ENCODE data around the gene RFTN2.
"Not testable (repeated sequence)": the region's sequence is repeated elsewhere in the genome, so short reads cannot be mapped to it uniquely, and the experiment has no call there.

Gene RFTN2

DNA sequence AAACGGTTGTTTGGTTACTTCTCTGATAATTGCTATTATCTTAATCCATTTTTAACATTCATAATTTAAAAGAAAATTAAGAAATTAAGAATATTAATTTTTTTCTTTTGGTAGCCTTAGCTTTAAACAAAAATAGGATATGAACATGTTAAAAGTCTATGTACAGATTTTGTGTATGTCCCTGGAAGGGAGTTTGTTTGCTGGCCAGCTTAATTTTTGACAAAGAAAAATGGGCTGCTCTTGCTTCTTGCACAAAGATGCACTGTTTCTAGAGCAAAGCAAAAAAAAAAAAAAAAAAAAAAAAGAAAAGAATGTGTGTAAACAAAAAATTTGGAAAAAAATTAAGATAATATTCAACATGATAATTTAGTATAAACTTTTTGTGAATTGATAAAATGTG is 1.3 kb downstream of the RFTN2 start:
- no peak for DNase-seq

DNA sequence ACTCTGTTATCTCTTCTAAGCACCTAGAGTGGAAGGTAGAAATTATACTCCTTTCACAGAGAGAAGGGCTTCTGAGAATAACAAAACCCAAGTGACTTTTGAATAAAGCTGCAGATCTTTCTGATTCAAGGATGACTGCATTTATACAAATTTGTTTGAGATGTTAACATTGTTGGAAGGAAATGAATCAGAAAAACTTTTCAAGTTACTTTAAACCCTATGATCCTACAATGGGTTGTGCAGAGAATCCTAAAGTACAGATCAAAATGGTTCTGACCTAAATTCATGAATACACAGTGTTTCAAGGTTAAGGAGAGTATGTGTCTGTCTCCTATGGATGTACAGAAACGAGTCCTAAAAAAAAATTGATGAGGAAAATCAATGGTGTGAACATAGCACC is 1.8 kb downstream of the RFTN2 start:
- DNase-seq: no peak

DNA sequence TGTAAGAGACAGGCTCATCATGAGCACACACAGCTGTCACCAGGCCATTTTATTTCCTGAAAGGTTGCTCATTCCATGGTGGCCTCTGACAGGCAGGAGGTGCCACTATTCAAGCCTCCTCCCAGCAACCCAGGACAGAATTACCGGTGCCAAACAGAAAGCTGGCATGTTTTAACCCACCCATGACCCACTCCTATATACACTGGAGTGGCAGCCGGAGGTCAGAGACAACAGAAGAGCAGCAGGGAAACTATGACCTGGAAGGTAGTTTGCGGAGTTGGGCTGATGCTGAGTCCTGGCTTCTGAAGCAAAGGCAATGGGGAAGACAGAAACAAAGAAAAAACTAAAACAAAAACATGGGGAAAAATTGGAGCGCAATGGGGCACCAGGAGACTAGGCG is 2.3 kb downstream of the RFTN2 start:
- no peak for DNase-seq

DNA sequence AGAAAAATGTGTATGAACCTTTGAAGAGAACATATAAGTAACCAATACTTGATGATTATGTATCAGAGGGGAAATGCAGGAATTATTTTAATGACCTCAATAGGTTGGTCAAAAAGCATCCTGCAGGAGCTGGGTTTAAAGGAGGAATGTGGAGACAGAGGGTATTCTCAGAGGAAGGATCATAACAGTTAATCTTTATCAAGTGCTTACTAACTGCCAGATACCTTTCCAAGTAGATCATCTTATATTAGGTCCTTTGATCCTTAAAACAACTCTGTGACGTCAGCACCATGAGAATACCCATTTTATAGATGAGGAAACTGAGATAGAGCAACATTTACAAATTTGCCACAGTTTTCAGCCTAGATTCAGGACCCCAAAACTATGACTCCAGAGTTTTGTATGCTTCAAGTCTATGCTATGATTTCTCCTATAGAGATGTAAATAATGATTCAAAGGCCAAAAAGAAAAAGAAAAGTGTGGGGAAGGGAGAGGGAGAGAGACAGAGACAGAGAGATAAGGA is 3.0 kb downstream of the RFTN2 start:
- DNase-seq: no peak

DNA sequence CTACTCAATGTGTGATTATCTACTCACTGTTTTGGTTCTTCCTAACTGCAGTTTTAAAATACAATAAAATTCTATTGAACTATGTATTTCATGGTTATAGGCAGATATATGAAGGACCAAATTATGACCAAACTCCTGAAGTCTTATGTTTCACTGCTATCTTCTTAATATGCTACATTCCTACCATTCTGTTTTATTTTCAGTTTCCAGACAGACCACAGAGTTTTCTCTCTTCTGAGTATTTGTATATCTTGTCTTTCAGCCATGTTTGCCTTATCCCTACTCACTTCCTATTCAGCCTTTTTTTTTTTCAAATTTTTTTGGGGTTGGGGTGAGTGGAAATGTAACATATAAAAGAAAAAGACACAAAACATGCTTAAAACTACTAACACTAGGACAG is 6.3 kb downstream of the RFTN2 start:
- DNase-seq: no peak

DNA sequence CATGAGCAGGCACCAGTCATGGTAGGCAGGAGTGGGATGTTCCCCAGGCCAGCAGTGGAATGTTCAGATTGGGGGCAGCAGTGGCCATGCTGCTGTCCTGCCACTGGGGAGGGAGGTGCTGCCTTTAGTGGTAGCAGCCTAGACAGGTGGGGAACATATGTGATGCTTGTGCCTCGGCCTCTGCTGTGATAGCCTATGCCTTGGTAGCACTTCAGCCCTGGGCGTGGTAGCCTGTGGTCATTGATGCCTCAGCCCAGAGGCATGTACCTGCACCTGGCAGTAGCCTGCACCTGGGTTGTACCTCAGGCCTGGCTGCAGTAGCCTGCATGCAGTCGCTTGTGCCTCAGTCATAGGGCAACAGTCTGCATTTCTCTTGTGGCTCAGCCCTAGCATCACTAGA is 7.1 kb downstream of the RFTN2 start:
- no peak for DNase-seq

DNA sequence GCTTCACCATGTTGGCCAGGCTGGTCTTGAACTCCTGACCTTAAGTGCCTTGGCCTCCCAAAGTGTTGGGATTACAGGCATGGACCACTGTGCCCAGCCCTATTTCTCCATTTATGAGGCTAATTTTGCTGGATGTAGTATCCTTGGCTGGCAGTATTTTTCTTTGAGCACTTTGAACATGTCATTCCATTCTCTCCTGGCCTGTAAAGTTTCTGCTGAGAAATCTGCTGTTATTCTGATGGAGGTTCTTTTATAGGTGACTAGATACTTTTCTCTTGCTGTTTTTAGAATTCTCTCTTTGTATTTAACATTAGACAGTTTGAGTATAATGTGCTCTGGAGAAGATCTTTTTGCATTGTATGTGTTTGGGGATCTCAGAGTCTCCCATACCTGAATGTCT is 9.1 kb downstream of the RFTN2 start:
- DNase-seq: no peak

DNA sequence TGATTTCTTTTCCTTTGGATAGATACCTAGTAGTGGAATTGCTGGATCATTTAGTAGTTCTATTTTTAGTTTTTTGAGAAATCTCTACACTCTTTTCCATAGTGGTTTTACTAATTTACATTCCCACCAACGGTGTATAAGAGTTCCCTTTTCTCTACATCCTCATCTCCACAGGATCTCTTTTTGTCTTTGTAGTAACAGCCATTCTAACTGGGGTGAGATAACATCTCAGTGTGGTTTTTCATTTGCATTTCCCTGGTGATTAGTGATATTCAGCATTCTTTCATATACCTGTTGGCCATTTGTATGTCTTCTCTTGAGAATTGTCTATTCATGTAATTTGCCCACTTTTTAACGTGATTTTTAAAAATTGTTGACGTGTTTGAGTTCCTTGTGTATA is 13.8 kb downstream of the RFTN2 start:
- DNase-seq: no peak

DNA sequence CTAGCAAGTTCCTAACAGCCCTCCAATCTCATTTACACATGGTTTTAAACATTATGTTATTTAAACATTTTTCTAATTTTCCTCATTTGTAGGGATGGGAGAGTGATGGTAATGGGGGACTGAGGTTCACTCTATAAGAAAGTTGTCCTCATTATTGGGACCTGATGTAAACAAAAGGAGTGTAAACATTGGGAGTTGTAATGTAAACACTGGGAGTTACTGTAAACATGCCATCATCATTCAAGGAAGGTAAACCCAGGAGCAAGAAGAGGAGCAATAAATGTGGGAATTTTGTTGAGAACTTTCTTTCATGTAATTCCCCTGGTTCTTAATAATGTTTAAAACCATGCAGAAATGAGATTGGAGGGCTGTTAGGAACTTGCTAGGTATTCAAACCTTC is 17.8 kb downstream of the RFTN2 start:
- DNase-seq: no peak

DNA sequence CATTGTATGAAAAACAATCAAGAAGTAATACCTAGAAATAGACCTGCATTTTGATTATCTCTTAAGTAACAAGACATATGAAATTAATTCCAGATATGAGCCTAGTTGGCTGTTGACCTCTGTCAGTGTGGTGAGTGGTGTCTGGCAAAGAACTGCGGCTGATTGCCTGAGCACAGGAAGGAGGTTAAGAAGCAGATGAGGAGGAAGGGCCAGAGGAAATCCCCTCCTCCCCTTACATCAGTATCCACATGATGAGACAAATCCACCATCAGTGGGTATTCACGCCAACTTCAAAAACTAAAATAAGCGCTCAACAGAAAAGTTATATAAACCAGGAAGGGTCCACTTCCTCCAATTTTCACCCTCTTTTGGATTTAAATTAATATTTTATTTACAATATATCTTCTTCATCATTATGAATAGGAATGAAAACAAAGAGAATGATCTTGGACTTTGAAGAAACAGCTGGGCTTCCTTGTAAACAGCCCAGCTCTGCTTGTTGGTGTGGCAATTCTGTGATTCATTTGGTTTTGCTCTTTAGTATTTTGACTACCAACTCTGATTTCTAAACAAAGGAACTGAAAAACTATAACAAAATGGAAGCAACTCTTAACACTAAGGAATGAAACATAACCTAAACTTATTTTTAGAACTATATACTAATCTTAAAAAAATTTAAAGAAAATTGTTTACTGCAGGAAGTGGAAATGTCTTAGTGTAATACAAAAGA is 27.3 kb downstream of the RFTN2 start:
- no peak for DNase-seq

DNA sequence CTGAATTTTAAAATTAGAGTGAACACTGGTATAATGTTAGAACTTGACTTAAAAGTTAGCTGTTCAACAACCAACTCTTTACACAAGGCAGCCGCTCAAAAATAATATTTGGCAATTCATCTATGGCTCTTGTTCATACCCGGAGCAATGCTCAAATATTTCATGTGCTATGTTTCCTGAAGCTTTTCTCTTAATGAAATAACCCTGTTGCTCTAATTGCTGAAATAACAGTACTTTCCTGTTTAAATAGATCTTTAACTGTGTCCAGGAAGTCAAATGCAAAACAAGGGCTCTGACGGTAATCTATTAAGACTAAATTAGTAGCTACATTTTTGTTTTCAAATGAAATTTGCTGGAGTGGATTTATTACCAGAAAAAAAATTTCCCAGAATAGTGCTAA is 33.7 kb downstream of the RFTN2 start:
- DNase-seq: no peak

DNA sequence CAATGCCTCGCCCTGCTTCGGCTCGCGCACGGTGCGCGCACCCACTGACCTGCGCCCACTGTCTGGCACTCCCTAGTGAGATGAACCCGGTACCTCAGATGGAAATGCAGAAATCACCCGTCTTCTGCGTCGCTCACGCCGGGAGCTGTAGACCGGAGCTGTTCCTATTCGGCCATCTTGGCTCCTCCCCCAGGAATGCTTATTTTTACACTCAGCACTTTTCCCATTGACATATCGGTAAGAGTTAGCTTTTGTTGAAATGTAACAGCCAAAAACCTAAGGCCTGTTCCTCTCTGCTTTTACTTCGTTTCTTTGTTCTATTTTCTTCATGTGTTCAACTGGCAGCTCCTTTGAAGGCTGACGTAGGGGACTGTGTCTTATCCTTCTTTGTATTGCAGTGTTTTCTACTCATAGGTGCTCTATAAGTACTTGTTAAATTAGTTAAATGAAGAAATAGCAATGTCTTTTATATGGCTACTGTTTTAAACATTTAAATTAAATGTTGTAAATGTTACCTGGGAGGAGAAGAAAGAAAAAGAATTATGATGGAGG is 34.7 kb downstream of the RFTN2 start:
- DNase-seq: not testable (repeated sequence)

DNA sequence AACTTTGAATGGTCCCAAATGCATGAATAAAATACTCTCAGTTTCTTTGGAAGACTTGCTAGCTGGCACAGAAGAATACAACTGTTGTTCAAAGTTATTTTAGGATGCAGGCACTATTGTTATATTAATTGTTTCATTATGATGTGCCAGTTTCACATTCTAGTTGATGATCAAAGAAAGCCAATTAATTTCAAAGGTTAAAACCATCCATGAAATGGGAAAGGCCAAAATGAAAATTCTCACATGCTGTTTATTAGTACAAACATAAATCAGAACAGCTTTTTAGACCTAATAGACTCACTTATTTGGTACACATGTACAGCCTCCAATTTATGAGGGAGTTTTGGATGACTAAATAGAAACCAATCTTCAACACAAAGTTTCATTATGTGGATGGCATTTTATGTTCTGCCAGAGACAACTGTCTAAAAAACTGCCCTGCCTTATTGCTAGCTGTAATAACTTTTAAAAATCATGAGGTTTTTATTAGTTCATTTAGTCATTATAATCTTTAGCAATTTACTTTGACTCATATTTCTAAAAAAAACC is 42.2 kb downstream of the RFTN2 start:
- no peak for DNase-seq

DNA sequence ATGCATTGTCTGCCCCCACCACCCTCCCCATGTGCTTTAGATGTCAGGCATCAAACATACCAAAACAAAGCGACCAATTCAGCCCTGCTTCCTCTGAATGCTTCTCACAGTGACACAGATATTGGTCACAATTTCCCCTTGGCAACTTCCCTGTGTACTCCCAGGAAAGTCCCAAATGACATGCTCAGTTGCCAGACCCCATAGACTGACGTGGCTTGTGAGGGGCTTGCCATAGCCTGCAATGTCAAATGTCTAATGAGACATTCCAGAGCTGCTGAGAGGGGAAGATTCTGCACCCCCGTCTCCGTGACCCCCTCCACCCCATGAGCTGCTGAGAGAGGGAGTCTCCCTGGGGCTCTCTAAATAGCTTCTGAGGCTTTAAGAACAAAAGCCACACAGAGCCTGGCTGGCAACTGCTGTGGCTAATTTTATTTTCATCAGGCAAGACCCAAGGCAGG is 47.3 kb downstream of the RFTN2 start:
- DNase-seq: no peak

DNA sequence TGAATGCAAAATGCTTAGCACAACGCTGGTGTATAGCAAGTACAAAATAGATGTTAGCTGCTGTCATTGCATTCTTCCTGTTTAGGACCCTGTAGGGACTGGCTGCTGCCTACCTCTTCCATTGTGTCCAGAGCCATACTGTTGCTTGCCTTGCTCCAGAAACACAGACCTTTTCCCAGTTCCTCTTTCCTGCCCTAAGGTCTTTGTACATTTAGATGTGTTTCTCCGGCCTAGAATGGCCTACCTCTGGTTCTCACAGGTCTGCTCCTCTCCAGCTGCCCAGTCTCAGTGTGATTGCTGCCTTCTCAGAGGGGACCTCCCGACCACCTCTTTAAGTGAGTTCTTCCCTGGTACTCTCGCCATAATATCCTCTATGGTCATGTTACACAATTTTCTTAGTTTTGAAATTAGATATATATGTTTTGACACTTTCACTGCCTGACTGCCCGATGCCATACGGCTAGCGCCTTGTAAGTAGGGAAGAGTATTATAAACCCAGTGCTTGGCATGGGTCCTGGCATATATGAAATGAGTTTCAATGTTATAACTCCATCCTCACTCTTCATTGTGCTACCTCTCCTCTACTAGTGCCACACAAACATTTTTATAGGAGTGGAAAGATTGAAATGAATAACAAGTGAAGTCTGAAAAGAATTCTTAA is 48.3 kb downstream of the RFTN2 start:
- no peak for DNase-seq

DNA sequence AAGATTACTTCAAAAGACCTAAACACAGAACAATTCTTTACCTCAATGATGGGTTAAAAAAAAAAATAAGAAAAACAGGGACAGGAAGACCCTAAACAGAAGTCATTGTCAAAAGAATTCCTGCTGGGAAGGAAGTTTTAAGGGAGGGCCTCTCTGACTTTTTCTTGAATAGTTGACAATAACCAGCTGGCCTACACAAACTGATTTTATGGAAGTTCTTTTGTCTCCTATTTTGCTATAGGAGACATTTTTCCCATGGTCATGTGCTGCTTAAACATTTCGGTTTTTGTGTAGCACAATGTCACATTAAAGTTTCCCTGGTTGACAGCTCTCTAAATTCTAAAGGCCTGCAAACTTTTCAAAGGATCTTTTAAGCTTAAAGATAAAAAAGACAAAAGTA is 55.3 kb downstream of the RFTN2 start:
- no peak for DNase-seq

DNA sequence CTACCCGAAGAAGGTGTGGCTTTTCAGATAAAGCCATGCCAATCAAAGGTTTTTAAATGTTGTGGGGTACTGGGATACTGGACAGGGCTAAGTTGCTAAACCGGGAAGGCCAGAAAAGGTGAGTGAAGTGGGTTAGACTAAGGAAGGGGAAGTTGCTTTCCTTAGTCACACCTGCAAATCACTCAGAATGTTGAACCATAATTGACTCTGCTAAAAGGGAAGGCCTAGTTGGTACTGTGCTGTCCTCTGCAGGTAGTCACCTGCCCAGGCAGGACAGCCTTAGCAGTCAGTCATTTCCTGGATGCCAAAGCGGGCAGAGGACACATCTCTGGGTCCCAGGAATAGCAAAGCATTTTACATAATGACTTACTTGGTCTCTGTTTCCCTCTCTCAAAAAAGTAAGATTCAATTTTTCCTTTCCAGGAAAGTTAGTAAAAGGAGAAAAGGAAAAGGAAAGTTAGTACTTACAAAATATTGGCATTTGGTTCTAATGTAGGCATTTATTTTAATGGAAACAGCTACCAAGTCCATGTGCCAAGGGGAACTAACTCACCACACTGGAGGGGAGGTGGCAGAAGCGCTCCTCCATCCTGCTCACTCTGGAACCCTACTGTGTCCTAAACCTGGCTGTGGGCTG is 60.3 kb downstream of the RFTN2 start:
- no peak for DNase-seq

DNA sequence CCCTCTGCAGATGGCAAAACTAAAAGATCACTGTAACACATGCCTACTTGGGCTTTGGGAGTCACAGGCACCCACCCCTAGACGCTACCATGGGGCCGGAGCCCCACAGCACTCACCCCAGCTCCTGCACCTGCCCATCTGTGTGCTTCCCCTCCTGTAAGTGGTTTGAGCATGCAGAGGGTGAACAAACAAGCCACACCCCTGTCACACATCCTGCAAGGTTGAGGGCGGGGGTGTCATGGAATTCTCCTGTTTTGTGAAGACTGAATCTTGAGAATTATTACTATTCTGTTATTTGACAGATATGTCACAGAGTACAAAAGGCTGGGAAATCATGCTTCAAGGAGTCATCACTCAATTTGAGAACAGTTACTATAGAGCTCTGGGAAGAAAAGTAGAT is 60.9 kb downstream of the RFTN2 start:
- no peak for DNase-seq

DNA sequence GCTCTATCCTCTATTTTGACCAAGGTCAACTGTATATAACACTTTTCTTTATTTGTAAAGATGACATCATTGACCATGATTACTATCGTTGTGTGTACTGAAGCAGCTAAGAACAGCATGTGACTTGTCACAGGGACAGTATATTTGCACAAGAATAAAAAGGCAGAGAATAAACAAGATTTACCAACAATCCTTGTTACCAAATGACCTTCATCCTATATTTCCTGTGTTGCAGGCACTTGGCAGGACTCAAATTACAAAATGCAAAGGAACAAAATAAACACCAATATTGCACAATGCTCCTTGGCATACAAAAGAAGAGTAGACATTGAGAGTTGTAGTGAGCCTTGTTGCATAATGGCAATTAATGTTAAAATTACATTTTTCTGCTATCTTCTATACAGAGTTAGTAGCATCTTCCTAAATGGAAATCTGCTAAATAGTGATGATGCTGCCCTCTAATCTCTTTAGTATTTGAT is 61.8 kb downstream of the RFTN2 start:
- DNase-seq: no peak

DNA sequence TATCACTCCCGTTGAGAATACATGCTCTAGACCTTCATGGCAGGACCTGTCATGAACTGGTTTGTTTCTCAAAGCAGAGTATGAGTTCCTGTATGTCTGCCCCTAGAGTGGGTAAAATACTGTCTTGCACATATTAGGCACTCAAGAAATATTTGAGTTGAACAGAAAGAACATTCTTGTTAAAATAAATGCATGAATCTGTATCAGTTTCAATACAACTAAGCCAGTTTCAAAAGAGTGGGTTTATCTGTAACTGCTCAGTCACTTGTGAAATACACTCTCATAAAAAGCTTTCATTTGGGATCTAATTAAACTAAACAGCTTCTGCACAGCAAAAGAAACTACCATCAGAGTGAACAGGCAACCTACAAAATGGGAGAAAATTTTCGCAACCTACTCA is 69.2 kb downstream of the RFTN2 start:
- no peak for DNase-seq

DNA sequence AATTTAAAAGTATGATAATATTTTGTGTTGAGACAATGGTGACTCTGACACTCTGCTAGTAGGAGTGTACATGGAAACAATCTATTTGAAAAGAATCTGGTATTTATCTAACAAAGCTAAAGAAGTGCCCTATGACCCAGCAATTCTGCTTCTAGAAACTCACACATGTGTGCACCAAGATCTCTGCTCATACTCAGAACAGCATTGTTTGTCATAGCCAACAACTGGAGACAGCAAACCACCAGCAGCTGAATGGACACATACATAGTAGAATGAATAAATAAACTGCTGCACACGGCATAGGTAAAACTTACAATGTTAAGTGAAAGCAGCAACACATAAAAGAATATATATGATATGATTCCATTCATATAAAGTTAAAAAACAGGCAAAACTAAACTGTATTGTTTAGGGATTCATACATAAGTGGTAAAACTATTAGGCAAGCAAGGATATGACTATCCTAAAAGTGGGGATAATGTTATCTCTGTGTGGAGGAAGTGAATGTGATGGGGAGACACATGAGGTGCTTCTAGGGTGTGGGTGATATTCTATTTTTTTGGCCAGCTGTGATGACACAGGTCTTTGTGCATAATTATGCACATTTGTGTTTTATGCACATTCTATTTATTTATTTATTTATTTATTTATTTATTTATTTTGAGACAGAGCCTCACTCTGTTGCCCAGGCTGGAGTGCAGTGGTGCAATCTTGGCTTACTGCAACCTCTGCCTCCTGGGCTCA is 71.1 kb downstream of the RFTN2 start:
- DNase-seq: no peak

DNA sequence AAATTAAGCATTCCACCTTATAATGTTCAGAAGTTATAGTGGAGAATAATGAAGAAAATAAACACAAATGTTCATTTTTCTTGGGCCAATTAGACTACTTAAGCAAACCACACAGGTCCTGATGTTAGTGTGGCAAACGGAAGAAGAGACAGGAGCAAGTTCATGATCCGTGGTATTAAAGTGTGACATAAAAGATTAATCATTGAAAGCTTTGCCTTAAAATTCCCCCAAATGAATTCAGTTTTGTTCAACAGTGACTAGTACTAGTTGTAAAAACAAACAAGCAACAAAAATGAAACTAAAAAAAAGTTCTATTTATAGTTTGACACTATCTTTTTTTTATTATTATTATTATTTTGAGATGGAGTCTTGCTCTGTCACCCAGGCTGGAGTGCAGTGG is 73.7 kb downstream of the RFTN2 start:
- DNase-seq: no peak

DNA sequence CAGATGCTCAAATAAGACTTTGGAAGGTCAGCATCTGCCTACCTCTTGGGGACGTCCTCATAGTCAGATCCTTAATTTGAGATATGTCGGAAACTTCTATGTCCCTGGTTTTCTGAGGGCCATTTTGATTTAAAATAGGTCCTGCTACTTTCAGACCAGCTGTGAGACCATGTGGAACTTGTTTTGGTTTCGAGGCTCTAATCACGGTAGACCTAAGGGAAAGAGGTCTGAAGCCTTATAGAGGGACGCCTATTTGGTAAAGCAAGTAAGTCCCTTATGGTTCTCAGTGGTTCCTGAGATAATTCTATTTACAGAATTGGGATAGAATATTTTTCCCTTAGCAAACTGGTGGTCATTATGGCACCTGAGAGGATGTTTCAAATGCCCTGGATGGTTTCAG is 75.1 kb downstream of the RFTN2 start:
- no peak for DNase-seq

Measured in CD4-positive, alpha-beta T cell treated with Interleukin-17A for 1 hour (primary cell).